SK-N-SH treated with all-trans-retinoic acid at 6 μM for 48 hours (cell line): ENCODE measurements around the gene HOXC5.

Experiments
- RARB ChIP-seq: fragments of 250-450 bp; sonication (Bioruptor Pico); IDR thresholded peaks from 2 replicates; pipeline ENCODE4 v1.8.0; 2021; ENCODE audit warnings: mild to moderate bottlenecking, moderate library complexity
- TOX ChIP-seq: fragments of 250-450 bp; sonication (Bioruptor Pico); IDR thresholded peaks from 2 replicates; pipeline ENCODE4 v1.8.0; 2021; ENCODE audit warnings: mild to moderate bottlenecking, moderate library complexity, borderline replicate concordance
- TSHZ2 ChIP-seq: fragments of 250-450 bp; sonication (Bioruptor Pico); IDR thresholded peaks from 2 replicates; pipeline ENCODE4 v1.5.0; 2020; ENCODE audit warnings: mild to moderate bottlenecking, moderate library complexity
- ZFP30 ChIP-seq: fragments of 450-650 bp; formaldehyde crosslinking; IDR thresholded peaks from 2 replicates; pipeline ENCODE4 v1.5.0; 2022; ENCODE audit warnings: mild to moderate bottlenecking, moderate library complexity

GRCh38 chr12:54033106-54033979 is 493 bp downstream of the HOXC5 start:
- TF ChIP-seq TSHZ2 (CRISPR knock-in tag) (no peak), TOX (CRISPR knock-in tag) (no peak), RARB (CRISPR knock-in tag) (no peak), ZFP30 (CRISPR knock-in tag) (no peak)
